ENCODE measurements around the gene ZBTB46. TPM values are rescaled to one million over a fixed set of nuclear protein-coding genes. Genes with fewer than 3 reads are reported as not detected.

ZBTB46 gene
- total RNA-seq, 1 donor from 2014 or later: 42.1 TPM

GRCh38 chr20:63846128-63846771 lies 15.2 kb upstream of the ZBTB46 start:
- H3K9me3 Mint-ChIP-seq (ENCODE audit: unreplicated experiment): no peaks in the 10 kb centered on the region
- DNase-seq (ENCODE audit: low spot score): no peak
- H3K36me3 Mint-ChIP-seq (ENCODE audit: low read depth, unreplicated experiment): peaks cover 4% of the 10 kb centered on the region
- no peak for TF ChIP-seq CTCF (IDR thresholded peaks at IDR 0.05; ENCODE audit: unreplicated experiment)
- no peak overlapping the region for H3K4me3 Mint-ChIP-seq (ENCODE audit: unreplicated experiment)
- peaks cover 13% of the 10 kb centered on the region for H3K4me1 Mint-ChIP-seq (ENCODE audit: unreplicated experiment)
- H3K27ac Mint-ChIP-seq (ENCODE audit: unreplicated experiment): no peak overlapping the region
- H3K27me3 Mint-ChIP-seq (ENCODE audit: unreplicated experiment): peaks cover 7% of the 10 kb centered on the region

DNA sequence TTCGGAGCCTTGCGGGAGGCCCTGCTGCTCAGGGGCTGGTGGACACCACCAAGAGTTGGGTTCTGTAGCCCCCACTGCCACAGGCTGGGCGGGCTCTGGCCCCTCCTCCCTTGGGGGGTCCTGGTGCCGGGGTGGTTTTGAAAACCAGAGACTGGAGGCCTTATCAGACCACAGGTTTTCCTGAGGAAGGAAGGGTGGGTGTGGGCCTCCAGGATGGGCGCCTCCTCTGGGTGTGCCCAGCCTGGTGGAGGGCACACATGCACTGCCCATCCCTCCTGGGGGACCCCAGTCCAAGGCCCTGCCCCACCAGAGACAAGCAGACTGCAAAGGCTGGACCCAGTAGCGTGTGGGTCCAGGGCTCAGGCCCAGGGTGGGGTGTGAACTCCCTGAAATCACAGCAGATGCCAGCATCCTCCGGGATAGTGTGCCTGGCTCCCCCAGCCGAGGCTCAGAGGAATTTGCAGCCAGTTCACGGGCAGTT lies 13.5 kb upstream of the ZBTB46 start:
- Mint-ChIP-seq H3K36me3 (ENCODE audit: low read depth, unreplicated experiment) (no peaks in the 10 kb centered on the region), H3K4me3 (ENCODE audit: unreplicated experiment) (no peak overlapping the region), H3K27me3 (ENCODE audit: unreplicated experiment) (peaks cover 2% of the 10 kb centered on the region), H3K4me1 (ENCODE audit: unreplicated experiment) (peaks cover 8% of the 10 kb centered on the region), H3K27ac (ENCODE audit: unreplicated experiment) (no peak overlapping the region), H3K9me3 (ENCODE audit: unreplicated experiment) (no peaks in the 10 kb centered on the region)
- TF ChIP-seq CTCF (IDR thresholded peaks at IDR 0.05; ENCODE audit: unreplicated experiment): no peak
- DNase-seq (ENCODE audit: low spot score): no peak

- H3K27me3 Mint-ChIP-seq (ENCODE audit: unreplicated experiment): no peaks in the 10 kb centered on the region
- H3K4me3 Mint-ChIP-seq (ENCODE audit: unreplicated experiment): no peak overlapping the region
- DNase-seq (ENCODE audit: low spot score): no peak
- TF ChIP-seq CTCF (IDR thresholded peaks at IDR 0.05; ENCODE audit: unreplicated experiment): no peak
- H3K27ac Mint-ChIP-seq (ENCODE audit: unreplicated experiment): no peak overlapping the region
- H3K4me1 Mint-ChIP-seq (ENCODE audit: unreplicated experiment): peaks cover 8% of the 10 kb centered on the region
- H3K9me3 Mint-ChIP-seq (ENCODE audit: unreplicated experiment): no peaks in the 10 kb centered on the region
- H3K36me3 Mint-ChIP-seq (ENCODE audit: low read depth, unreplicated experiment): no peaks in the 10 kb centered on the region
Measured at GRCh38 chr20:63843778-63844177, 12.7 kb upstream of the ZBTB46 start.

- DNase-seq (ENCODE audit: low spot score): no peak
- no peak overlapping the region for H3K4me3 Mint-ChIP-seq (ENCODE audit: unreplicated experiment)
Measured at GRCh38 chr20:63843222-63843621, 12.2 kb upstream of the ZBTB46 start.

More at GRCh38 chr20:63843222-63843621, 12.2 kb upstream of the ZBTB46 start:
- Mint-ChIP-seq H3K27me3 (ENCODE audit: unreplicated experiment) (no peaks in the 10 kb centered on the region), H3K36me3 (ENCODE audit: low read depth, unreplicated experiment) (no peaks in the 10 kb centered on the region), H3K4me1 (ENCODE audit: unreplicated experiment) (peaks cover 5% of the 10 kb centered on the region), H3K9me3 (ENCODE audit: unreplicated experiment) (no peaks in the 10 kb centered on the region), H3K27ac (ENCODE audit: unreplicated experiment) (no peak overlapping the region)
- no peak for TF ChIP-seq CTCF (IDR thresholded peaks at IDR 0.05; ENCODE audit: unreplicated experiment)

All from endothelial cell (in vitro differentiated cells).